ENCODE measurements around the gene CTSW.

CTSW gene

DNA sequence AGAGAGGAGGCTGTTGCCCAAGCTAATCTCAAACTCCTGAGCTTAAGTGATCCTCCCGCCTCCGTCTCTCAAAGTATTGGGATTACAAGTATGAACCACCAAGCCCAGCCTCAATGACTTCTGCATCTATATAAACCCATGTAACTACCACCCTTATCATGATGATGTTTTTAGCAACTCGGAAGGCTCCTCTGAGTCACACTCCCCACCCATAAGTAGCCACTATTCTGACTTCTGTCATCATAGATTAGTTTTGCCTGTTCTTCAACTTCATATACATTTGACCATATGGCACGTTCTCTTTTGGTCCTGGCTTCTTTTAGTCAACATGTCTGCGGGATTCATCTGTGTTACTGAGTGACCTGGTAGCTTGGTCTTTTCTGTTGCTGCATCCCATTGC, 27.0 kb downstream of the CTSW start:
- DNase-seq: no peak

DNA sequence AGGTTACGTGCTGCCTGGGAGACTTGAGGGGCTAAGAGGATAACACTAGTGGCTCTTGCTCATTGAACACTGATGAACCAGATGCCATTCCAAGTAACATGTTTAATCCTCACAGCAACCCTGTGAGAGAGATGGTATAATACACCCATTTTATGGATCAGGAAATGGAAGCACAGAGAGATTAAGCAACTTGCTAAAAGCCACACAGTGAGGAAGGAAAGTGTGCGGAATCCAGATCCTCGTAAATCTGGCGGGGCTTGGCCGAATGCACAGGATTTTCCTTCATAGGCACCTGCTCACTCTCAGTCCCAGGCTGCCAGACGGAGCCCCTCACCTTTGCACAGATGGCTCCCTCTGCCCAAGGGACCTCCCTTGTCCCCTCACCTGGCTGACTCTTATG, 28.2 kb downstream of the CTSW start:
- no peak for DNase-seq

DNA sequence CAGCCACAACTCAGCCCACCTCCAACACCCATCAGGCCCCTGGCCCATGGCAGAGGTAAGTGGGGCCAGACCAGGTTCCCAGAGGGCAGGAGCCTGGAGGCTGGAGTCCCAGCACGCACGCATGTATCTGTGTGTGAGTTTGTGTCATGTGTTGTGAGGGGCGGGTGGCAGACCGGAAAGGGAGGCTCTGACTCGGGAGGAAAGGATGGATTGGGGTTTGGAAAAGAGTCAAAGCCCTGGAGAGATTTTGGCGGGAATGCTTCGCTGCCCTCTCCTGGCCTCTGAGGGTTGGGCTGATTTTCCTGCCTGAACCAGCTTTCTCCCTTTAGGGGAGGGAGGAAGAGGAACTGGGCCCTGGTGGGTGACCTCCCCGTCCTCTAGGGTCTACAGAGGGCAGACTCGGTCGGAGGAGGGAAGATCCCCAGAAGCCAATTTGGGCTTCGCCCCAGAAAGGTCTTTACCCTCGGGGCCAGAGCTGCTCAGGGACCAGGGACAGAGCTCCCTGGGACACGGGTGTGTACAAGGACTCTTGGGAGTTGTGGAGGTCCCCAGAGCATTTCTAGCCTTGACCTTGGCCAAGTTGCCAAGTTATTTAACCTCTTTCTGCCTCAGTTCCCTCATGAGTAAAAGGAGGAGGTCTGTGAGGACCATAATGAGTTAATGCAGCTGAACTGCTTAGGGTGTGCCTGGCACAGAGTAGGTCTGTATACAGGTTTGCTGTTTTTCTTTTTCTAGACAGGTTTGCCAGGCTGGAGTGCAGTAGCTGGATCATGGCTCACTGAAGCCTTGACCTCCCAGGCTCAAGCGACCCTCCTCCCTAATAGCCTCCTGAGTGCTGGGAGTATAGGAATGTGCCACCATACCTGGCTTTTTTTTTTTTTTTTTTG, 32.3 kb downstream of the CTSW start:
- peak; percentile 72 for DNase-seq

DNA sequence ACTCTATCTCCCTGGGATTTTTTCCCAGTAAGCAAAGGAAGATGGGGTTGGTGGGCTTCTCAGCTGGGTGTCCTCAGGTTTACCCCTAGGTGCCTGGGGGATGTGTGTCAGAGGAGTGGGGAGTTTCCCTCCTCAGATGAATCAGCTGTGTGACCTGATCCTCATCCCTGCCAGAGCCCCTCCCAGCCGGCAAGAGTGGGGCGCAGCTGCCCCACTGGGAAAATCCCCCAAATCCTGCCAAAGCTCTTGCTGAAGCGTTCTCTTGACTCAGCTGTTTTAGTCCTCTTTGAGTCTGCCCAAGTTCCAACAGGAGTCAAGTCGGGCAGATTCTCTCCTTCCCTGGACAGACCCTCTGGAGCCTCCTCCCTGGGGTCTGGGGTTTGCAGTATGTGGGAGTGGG, 33.2 kb downstream of the CTSW start:
- DNase-seq: no peak

DNA sequence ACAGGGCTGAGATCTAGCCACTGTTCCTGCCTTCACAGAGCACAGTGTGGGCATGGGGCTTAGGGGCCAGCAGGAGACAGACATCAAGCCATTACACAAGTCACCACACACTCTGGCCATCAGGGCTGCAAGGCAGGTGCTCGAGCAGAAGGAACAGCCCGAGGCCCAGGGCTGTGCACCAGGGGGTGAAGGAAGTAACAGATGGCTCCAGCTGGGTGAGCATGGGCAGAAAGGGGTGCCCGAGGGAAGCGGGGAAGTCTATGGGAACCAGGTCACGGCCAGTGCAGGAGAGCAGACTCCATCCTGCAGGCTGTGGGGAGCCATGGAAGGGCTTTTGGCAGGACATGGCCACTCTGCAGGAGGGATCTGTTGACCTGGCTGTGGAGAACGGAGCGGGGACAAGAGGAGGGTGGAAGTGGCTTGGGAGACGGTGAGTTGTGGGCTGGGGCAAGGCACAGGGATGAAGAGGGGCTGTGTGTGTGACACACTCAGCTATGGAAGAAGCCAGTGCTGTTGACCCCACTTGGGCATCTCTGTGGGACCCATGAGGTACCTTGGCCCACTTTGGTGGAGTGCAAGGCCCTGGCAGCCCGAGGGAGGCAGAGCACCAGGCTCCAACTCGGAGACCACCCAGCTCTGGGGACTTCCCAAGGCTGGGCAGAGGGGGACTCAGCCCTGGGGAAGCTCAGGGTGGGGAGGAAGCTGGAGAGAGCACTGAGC, 35.6 kb downstream of the CTSW start:
- no peak for DNase-seq

DNA sequence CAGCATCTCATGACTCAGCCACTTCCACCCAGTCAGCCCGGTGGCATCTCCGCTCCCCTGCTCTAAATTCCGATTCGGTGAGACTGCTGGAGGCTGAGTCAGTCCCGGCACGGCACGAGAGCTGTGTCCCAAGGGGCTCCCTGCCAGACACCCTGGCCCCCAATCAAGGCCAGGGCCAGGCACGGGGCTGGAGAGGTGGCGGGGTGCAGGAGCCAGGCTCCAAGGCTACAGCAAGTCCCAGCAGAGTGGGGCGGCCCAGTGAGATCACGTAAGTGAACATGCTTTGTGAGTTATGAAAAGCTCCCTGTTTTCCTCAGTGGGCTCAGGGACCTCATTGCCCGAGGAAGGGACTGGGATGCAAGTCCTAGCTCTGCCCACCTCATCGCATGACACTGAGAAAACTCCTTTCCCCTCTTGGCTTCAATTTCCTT, 36.2 kb downstream of the CTSW start:
- no peak for DNase-seq

DNA sequence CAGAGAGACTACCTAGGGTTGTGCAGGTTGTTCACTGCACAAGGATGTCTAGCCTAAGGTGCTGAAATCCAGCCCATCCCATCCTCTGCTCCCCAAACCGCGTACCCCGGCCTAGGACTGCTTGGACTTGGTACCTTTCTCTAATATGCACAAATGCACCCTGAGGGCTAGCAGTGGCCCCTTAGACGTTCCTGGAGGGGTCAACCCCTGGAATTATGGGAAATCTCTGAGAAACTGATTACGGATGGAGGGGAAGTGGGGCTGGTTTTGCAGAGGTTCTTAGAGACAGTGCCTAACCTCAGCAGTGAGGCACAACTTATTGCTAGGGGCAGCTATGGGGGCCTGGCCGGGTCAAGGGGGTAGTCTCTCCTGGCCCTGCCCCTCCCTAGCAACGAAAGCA, 36.8 kb downstream of the CTSW start:
- DNase-seq: no peak

DNA sequence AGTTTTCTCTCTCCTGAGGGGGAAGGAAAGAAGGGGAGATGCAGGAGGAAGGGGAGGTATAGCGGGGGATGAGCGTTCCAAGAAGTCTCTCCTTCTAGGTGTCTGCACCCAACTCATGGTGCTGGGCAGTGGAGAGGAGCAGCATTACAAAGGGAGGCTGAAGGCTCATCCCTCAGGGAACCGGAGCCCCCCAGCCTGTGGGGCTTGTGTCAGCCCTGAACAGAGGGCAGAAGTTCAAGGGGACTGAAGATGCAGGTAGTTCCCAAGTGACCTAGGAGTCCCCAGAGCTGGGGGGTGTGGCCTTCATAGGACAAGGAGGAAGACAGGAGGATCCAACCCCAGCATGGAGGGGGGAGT, 37.4 kb downstream of the CTSW start:
- DNase-seq: no peak

DNA sequence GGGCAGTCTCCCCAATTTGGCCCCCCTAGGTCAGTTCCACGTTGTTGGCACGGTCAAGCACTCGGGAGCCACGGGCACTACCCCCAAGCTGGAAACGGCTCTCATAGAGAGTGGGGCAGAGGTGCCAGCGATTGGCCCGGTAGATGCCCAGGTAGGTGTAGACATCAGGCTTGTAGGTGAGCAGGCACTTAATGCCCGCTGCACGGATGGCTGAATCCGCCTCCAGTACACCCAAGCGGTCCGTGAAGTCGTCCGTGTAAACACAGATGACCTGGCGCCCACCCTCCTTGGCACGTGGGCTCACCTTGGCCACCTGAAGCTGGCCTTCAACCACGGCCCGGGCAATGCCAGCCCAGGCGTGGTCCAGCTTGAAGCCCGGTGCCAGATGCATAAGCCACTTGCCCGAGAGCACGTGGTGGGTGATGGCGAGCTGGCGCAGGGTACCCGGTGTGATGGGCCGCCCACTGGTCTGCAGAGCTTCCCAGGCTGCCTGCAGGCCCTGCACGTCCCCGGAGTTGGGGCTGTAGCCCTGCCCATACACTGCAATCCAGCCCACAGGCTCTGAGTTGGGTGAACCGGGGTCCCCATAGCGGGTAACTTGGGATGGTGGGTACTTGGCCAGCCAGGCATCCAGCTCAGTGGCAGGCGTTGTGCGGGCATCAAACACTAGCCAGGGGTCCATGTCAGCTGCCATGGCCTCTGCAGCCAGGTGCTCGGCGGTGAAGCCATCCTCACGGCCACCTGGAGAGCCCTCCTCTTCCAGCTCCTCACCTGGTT, 38.0 kb downstream of the CTSW start:
- no peak for DNase-seq

DNA sequence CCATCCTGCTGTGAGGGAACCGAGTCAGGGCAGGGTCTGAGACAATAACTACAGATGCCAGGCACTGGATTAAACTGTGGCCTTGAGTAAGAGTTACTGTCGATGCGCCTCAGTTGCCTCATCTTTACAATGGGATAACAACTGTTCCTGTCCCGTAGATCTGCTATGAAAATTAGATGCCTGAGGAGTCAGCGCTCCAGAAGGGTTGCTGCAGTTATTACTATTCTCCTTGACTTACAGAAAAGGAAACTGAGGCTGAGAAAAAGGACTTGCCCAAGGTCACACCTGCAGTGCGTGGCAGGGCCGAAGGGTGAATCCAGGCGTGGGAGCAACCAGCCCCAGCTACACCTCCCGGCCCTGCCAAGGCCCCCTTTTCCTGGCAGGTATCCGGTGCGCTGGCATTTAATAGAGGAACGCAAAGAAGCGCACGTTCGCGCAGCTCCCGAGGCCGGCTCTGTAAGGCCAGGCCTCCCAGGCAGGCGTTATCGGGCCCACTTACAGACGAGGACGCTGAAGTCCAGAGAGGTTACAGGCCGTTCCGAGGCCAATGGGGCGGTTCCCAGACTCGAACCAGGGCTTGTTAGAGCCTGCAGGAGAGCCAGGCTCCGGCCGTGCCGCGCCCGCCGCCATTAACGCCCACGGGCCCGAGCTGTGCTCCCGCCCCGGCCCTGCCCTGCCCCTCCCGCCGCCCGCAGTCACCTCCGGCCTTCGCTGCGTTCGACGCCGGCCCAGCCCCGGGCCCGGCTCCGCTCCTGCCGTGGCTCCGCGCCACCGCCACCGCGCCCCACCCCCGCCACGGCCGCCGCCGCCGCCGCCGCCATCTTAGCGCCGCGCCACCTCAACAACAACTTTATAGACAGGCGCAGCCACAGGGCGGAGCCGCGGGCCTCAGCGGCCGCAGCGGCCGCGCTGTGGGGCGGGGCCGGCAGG, 38.8 kb downstream of the CTSW start, which contains the start of gene C11orf68:
Gene C11orf68 (minus strand): TSS at position 852 of the 930 bp plus-strand sequence. CDS start 31 bp downstream, at position 821.
- no peak for DNase-seq

DNA sequence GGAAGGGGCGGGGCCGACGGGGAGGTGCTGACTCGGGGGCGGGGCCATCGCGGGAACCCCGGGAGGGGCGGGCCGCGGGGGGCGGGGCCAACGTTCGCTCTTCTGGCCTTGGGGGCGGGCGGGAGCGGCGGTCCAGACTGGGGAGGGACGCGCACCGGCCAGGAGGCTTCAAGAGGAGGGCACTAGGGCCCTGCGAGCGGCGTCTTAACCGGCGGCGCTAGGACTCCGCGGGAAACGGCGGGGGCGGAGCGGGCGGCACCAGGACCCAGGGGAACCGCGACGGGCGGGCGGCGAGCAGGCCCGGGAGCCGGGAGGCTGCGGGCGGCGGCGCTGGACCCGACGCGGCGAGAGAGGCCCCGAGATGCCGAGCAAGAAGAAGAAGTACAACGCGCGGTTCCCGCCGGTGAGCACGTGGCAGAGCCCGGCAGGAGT, 39.5 kb downstream of the CTSW start, which contains the start of gene DRAP1:
Gene DRAP1 (plus strand): TSS at position 286 of the 432 bp plus-strand sequence. CDS start 76 bp downstream, at position 362.
- DNase-seq: peak; percentile 99

DNA sequence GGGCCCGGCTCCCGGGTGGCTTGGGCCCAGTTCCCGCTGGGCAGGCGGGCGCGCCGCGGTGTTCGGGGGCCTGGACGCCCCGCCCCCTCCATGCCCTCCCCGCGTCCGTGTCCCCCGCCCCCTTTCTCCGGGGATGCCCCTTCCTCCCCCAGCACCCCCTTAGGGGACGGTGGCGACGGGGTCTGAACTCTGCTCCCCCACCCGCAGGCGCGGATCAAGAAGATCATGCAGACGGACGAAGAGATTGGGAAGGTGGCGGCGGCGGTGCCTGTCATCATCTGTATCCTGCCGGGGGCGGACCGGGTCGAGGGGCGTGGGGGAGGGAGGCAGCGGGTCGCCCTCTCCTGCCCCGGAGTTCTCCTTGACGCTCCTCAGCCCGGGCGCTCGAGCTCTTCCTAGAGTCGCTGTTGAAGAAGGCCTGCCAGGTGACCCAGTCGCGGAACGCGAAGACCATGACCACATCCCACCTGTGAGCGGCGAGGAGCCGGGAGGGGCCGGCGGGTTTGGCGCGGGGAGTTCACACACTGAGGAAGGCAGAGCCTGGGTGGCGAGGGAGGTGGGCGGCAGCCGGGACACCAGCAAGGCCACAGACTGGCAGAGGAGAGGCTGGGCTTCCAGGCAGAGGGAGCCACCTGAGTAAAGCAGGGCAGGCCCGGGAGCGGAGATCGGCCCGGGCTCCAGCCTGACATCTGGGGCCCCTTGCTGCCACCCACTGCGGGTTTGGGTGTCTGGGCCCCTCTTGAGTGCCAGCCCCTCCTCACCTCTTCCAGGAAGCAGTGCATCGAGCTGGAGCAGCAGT, 40.1 kb downstream of the CTSW start:
- DNase-seq: no peak

DNA sequence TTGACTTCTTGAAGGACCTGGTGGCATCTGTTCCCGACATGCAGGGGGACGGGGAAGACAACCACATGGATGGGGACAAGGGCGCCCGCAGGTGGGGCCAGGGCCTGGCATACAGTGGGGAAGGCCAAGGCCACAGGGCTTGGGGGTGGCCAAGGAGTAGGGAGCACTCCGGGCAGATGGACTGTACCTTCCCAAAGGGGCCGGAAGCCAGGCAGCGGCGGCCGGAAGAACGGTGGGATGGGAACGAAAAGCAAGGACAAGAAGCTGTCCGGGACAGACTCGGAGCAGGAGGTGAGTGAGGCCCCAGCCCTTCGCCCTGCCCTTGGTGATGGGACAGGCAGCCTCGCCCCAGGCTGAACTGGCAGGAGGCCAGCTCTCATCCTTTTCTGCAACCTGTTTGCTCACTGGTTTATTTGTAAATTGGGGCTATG, 40.8 kb downstream of the CTSW start:
- no peak for DNase-seq

DNA sequence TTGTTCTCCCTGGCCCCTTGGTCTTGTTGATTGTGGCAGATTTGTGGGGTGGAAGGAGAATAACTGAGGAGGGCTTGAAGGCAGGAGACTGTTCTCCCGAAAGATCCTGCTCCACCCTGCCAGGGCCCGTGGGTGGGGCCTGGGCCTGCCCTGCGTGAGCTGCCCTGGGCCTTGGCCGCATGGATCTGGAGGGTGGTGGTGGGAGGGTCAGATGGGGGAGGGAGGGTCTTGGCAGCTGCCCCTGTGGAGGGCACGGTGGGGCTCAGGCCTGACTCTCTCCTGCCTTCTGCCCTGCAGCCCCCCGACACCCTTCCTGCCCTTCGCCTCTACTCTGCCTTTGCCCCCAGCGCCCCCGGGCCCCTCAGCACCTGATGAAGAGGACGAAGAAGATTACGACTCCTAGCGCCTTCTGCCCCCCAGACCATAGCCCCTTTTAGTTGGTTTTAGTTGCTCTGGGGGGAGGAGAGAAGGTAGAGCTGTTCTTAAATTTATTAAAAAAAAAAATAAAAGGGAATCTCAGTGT, 41.5 kb downstream of the CTSW start:
- DNase-seq: no peak

DNA sequence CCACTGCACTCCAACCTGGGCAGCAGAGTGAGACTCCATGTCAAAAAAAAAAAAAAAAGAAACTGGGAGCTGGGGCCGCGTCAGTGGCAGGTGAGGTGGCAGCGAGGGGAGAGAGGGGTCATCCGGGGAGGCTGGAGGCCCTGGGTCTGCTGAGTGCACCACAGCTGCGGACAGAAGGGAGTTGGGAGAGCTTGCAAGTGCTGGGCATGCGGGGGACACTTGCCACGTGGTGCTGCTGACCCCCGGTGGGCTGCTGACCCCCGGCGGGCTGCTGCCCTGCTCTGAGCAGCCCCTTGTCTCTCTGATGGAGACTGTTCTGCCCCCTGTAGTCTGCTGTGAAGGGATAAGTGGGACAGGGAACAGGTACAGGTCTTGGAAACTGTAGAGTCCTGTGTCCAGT, 42.2 kb downstream of the CTSW start:
- no peak for DNase-seq

DNA sequence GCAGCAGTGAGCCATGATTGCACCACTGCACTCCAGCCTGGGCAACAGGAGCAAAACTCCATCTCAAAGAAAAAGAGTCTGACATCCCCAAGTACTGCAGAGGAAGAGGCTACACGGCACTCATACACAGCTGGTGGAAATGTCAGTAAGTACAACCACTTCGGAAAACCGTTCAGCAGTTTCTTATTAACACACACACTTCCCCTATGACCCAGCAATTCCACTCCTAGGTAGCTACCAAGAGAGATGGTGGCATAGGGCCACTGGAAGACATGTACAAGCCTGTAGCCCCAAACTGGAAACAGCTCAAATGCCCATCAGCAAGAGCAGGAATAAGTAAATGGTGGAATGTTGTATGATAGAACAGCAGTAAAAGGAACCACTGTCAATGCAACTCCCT, 42.9 kb downstream of the CTSW start:
- no peak for DNase-seq

DNA sequence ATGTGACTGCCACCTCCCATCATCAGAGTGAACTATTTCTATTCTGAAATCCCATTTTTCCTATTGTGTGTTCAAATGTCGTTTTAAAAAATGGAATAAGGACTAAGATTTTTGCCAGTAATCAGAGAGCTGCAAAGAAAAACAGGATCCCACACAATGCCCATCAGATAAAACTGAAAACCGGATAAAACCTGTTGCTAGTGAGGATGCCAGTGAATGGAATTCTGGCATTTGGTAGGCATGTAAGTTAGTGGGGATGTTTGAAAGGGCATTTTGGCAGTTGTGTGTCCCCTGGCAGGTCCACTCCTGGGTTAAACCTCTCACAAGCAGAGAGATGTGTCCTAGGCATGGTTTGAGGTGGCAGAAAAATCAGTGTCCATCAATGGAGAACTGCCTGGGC, 45.8 kb downstream of the CTSW start:
- no peak for DNase-seq

DNA sequence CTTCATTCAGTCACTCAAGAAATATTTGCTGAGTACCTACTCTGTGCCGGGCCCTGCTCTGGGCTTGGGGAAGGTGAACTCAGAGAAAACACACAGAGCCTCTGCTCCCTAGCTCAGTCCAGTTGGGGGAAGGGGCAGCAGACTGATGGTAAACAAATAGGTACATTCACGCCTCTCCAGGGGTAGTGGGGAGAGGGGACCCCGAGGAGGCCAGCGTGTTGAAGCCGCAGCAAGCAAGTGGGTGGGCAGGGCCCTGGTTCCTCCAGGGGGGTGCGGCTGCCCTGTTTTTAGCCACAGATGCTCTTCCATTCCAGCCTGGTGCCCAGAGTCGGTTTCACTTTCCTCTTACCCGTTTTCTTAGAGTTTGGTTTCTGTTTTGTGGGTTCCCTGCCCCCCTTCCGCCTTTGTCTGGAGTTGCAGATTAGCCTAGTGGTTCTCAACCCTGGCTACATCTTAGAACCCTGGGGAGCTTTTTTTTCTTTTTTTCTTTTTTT, 48.3 kb downstream of the CTSW start:
- no peak for DNase-seq

DNA sequence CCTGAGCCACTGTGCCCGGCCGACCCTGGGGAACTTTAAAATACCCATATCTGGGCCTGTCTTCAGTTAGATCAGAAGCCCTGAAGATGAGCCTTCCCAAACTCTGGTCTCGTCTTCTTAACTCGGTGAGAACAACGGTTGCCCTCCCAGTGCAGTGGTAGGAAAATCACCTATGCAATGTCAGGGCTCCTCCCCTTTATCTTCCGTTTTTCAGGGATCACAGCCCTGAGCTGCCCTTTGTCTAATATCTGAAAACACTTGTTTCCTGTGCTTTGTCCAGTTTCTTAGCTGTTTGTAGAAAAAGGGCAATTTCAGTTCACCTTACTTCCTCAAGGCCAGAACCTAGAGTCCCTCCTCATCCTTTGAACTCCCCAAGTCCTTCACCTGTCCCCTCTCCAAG, 49.0 kb downstream of the CTSW start:
- no peak for DNase-seq

DNA sequence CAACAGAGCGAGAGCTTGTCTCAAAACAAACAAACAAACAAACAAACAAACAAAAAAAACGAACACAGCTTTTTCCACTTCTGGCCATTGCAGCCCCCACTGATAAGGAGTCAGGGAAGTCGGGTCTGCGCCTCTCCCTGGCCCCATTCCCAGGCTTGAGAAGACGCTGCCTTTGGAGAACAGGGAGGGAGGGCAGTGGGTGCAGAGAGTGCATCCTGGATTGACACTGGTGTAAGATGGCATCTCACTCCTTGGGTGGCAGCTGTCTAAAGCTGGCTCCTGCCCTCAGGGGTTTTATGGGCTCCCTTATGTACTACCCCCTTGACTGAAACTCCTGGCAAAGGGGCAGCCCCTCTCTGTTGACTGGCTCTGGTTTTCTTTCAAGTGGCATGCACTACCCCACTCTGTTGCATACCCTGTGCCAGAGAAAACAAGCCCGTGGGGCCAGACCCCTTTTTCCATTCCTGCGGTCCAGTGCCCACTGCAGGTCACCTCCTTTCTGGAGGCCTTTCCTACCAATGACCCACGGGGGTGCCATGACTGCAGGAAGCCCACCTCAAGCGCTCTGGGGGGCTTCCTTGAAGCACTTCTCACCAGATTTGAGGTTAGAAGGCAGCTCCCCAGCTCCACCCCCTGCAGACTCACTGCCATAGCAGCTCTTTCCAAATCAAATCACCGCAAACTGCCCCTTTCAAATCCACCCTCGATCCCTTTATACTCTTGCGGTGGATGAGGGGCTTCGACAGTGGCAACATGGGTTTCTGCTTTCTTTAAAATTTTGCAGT, 52.3 kb downstream of the CTSW start:
- no peak for DNase-seq
